ENCODE data around the gene PDZRN4.

GRCh38 chr12:41302979-41303403 is 114.9 kb downstream of the PDZRN4 start:
- TF ChIP-seq HOXB13 (CRISPR knock-in tag; IDR thresholded peaks at IDR 0.05; ENCODE audit: low read depth) (no peak), CTCF (IDR thresholded peaks at IDR 0.05) (no peak), PHF8 (IDR thresholded peaks at IDR 0.05; ENCODE audit: borderline replicate concordance, low read depth) (no peak), POLR2A (IDR thresholded peaks at IDR 0.05; ENCODE audit: low read length) (no peak), EP300 (IDR thresholded peaks at IDR 0.05) (no peak), CHD2 (IDR thresholded peaks at IDR 0.05; ENCODE audit: low read length, partially characterized antibody) (no peak), GATA3 (IDR thresholded peaks at IDR 0.05; ENCODE audit: borderline replicate concordance) (no peak), RCOR1 (IDR thresholded peaks at IDR 0.05; ENCODE audit: low read depth, low read length) (no peak), CEBPB (IDR thresholded peaks at IDR 0.05) (no peak), SMC3 (IDR thresholded peaks at IDR 0.05) (no peak)
